Epidermal melanocyte (primary cell): ENCODE results near the gene PAFAH1B1.
"Not testable (repeated sequence)": the region's sequence is repeated elsewhere in the genome, so short reads cannot be mapped to it uniquely, and the experiment has no call there.

Source experiments
- DNase-seq: peaks from one replicate; pipeline ENCODE4 v3.0.0; 2011; ENCODE audit warnings: low spot score; ENCODE audit not compliant: insufficient read length

The PAFAH1B1 gene

GRCh38 chr17:2689411-2690164, 96.1 kb downstream of the PAFAH1B1 start:
- peak; percentile 9 for DNase-seq

GRCh38 chr17:2690165-2691068, 97.0 kb downstream of the PAFAH1B1 start:
- DNase-seq: peak; percentile 10

- peak; percentile 8 for DNase-seq
These were observed 97.8 kb downstream of the PAFAH1B1 start for GRCh38 chr17:2691069-2691871.

- no peak for DNase-seq
These were observed 98.7 kb downstream of the PAFAH1B1 start for GRCh38 chr17:2691965-2692780.

- no peak for DNase-seq
These were observed 99.3 kb downstream of the PAFAH1B1 start for GRCh38 chr17:2692781-2693135.

- DNase-seq: peak; percentile 12
These were observed 100.3 kb downstream of the PAFAH1B1 start for GRCh38 chr17:2693561-2694380.

GRCh38 chr17:2694381-2695242, 101.2 kb downstream of the PAFAH1B1 start:
- DNase-seq: peak; percentile 9

- DNase-seq: peak; percentile 13
These were observed 101.9 kb downstream of the PAFAH1B1 start for GRCh38 chr17:2695243-2695960.

- peak; percentile 14 for DNase-seq
These were observed 102.7 kb downstream of the PAFAH1B1 start for GRCh38 chr17:2695961-2696760.

- DNase-seq: peak; percentile 7
These were observed 104.2 kb downstream of the PAFAH1B1 start for GRCh38 chr17:2697611-2698162.

- not testable (repeated sequence) for DNase-seq
These were observed 105.9 kb downstream of the PAFAH1B1 start for GRCh38 chr17:2699216-2699805.

GRCh38 chr17:2700030-2700490, 106.6 kb downstream of the PAFAH1B1 start:
- peak; percentile 11 for DNase-seq

GRCh38 chr17:2700491-2701141, 107.2 kb downstream of the PAFAH1B1 start:
- DNase-seq: peak; percentile 12

GRCh38 chr17:2701161-2701995, 107.9 kb downstream of the PAFAH1B1 start:
- peak; percentile 16 for DNase-seq
